Measurements from ENCODE around the gene ARHGAP45. TPM values are rescaled to one million over a fixed set of nuclear protein-coding genes. Genes with fewer than 3 reads are reported as not detected.

Gene ARHGAP45
- total RNA-seq, 1 donor from 2014 or later: 23.0 TPM

- DNase-seq (ENCODE audit: extremely low read depth, low read depth, low spot score): no peak
These were observed 18.2 kb downstream of the ARHGAP45 start for GRCh38 chr19:1085053-1085658.

GRCh38 chr19:1085676-1086442 lies 18.9 kb downstream of the ARHGAP45 start:
- no peak for DNase-seq (ENCODE audit: extremely low read depth, low read depth, low spot score)

- no peak for DNase-seq (ENCODE audit: extremely low read depth, low read depth, low spot score)
These were observed 19.6 kb downstream of the ARHGAP45 start for GRCh38 chr19:1086613-1087012.

- DNase-seq (ENCODE audit: extremely low read depth, low read depth, low spot score): no peak
These were observed 20.9 kb downstream of the ARHGAP45 start for GRCh38 chr19:1087813-1088415.

GRCh38 chr19:1088416-1089010 lies 21.5 kb downstream of the ARHGAP45 start:
- DNase-seq (ENCODE audit: extremely low read depth, low read depth, low spot score): no peak

GRCh38 chr19:1089126-1089771 lies 22.3 kb downstream of the ARHGAP45 start:
- no peak for DNase-seq (ENCODE audit: extremely low read depth, low read depth, low spot score)

GRCh38 chr19:1089891-1090290 lies 22.9 kb downstream of the ARHGAP45 start:
- no peak for DNase-seq (ENCODE audit: extremely low read depth, low read depth, low spot score)

- DNase-seq (ENCODE audit: extremely low read depth, low read depth, low spot score): no peak
These were observed 24.0 kb downstream of the ARHGAP45 start for GRCh38 chr19:1090731-1091543.

- DNase-seq (ENCODE audit: extremely low read depth, low read depth, low spot score): no peak
These were observed 24.7 kb downstream of the ARHGAP45 start for GRCh38 chr19:1091544-1092175.

GRCh38 chr19:1093330-1093729 lies 26.4 kb downstream of the ARHGAP45 start:
- DNase-seq (ENCODE audit: extremely low read depth, low read depth, low spot score): no peak

- DNase-seq (ENCODE audit: extremely low read depth, low read depth, low spot score): no peak
These were observed 27.0 kb downstream of the ARHGAP45 start for GRCh38 chr19:1093811-1094553.

- no peak for DNase-seq (ENCODE audit: extremely low read depth, low read depth, low spot score)
These were observed 27.6 kb downstream of the ARHGAP45 start for GRCh38 chr19:1094655-1094977.

- peak; percentile 87 for DNase-seq (ENCODE audit: extremely low read depth, low read depth, low spot score)
These were observed 28.2 kb downstream of the ARHGAP45 start, which contains the start of gene POLR2E for GRCh38 chr19:1094978-1095701. Gene POLR2E, minus strand, starts transcription at chr19:1095375. Its CDS starts 60 bp downstream, at chr19:1095315.

- no peak for DNase-seq (ENCODE audit: extremely low read depth, low read depth, low spot score)
These were observed 30.8 kb downstream of the ARHGAP45 start for GRCh38 chr19:1097810-1098176.

GRCh38 chr19:1098177-1099051 lies 31.4 kb downstream of the ARHGAP45 start:
- DNase-seq (ENCODE audit: extremely low read depth, low read depth, low spot score): no peak

GRCh38 chr19:1101337-1101698 lies 34.4 kb downstream of the ARHGAP45 start:
- DNase-seq (ENCODE audit: extremely low read depth, low read depth, low spot score): no peak

- DNase-seq (ENCODE audit: extremely low read depth, low read depth, low spot score): peak; percentile 82
These were observed 35.6 kb downstream of the ARHGAP45 start for GRCh38 chr19:1102407-1103131.

Data from glomerular endothelial cell (primary cell).